ENCODE data around the gene SLC27A6. TPM values are rescaled to one million over a fixed set of nuclear protein-coding genes. Genes with fewer than 3 reads are reported as not detected.

Gene SLC27A6
- total RNA-seq, 8 experiments from 2014 or later, result 0.29 to 26.9 (median 1.6) TPM

DNA sequence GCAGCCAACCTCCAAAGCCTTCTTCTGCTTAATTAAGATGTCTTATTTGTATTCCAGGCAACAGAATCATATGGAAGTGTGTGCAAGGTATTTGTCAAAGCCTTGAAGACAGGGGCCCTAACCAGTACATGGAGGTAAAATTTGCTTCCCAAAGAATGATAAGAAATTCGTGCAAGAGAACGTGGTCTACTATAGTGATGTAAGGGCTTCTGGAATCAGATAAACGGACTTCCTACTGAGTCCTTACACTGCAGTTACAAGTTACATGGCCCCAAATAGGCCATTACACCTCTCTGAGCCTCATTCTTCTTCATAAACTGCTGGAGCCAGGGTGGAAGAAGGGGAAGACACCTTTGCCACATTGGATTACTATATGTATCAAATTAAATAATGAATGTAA is 113.4 kb downstream of the SLC27A6 start:
- in situ Hi-C loops (cut with MboI; ENCODE audit: low pct_unique_long_range_greater_than_20kb in 2 of 9, low sequenced_read_pairs in 9 of 9, unreplicated experiment in 9 of 9), result no loop called here
- 30 to 80% (median 71%) methylated on average over 1 to 3 of the region's 3 CpGs; no CpG with 5 or more reads in 1 of the 10 experiments for WGBS, 10 experiments
- H3K4me1 ChIP-seq (replicated peaks in 1 of 2), result no peaks in the 10 kb centered on the region
- no peak for ATAC-seq (replicated peaks in 6 of 8)
- H3K4me3 ChIP-seq, result no peak overlapping the region
- no peak overlapping the region for H3K27ac ChIP-seq

DNA sequence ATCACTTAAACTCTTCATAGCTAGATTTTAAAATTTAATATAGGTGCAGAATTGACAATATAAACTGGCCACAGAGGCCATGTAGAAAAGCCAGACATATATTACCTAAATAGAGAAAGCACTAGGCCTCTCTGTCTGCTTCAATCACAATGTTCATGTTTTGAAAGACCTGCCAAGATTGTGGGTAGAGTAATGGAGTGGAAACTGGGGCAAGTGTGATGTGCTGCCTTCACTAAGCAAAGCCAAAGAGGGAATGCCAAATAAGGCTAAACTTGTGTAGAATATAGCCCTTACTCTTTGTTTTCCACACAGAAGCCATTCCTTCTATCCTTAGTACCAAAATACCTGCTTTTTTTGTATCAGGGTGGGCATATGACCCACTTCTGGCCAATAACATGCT is 114.2 kb downstream of the SLC27A6 start:
- in situ Hi-C loops (cut with MboI; ENCODE audit: low pct_unique_long_range_greater_than_20kb in 2 of 9, low sequenced_read_pairs in 9 of 9, unreplicated experiment in 9 of 9), result no loop called here
- ATAC-seq (replicated peaks in 6 of 8), result no peak
- no peaks in the 10 kb centered on the region for H3K4me1 ChIP-seq (replicated peaks in 1 of 2)
- H3K4me3 ChIP-seq, result no peak overlapping the region
- H3K27ac ChIP-seq, result no peak overlapping the region

DNA sequence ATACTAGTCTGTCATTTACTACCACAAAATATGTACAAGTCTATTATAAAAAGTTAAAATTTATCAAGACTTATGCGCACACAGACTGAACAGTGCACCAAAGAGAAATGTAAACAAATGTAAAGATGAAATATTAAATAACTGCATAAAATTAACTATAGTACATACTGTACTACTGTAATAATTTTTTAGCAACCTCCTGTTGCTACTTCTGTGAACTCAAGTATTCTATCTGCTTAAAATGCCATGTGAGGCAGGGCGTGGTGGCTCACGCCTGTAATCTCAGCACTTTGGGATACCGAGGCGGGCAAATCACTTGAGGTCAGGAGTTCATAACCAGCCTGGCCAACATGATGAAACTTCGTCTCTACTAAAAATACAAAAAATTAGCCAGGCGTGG is 115.5 kb downstream of the SLC27A6 start:
- Histone ChIP-seq H3K4me1 (replicated peaks in 1 of 2) (no peaks in the 10 kb centered on the region), H3K4me3 (no peak overlapping the region), H3K27ac (no peak overlapping the region)
- in situ Hi-C loops (cut with MboI; ENCODE audit: low pct_unique_long_range_greater_than_20kb in 2 of 9, low sequenced_read_pairs in 9 of 9, unreplicated experiment in 9 of 9), result no loop called here
- peak in 1 of 8 experiments; percentile 92 for ATAC-seq (replicated peaks in 6 of 8)
- WGBS, 10 experiments, result 23 to 100% (median 93%) methylated on average over 1 to 7 of the region's 7 CpGs

DNA sequence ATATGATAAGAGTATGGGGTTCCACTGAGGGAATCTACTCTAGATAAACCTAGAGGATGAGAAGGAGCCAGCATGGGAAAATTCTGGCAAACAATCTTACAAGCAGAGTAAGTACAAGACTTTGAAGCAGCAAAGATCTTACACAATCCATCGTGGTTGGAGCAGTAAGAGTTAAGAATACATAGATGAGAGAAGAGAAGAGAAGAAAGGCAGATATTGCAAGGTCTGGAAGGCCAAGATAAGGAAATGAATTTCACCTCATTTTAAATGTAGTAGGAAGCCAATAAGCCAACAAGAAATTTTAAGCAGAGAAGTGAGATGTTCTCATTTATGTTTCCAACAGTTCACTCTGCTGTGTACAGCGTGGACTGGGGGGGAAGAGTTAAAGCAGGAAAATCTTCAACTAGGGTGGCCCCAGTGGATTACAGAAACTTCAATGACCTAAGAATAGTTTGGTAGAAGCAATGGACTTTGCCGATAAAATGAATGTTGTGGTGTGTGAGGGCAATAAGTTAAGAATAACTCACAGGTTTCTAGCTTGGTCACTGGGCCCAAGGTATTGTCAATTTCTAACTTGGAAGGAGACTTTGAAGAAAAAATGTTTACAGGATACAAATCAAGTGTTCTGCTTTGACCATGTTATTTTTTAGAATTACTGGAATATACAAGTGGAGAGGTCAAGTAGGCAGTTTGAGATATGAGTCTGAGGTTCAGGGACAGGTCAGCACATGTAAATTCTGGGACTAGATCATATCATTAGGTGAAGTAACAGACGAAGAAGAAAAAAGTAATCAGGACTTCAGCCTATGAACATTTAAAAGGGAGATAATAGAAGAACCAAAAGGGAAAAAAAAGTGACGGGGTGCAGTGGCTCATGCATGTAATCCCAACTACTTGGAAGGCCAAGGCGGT is 117.2 kb downstream of the SLC27A6 start:
- in situ Hi-C loops (cut with MboI; ENCODE audit: low pct_unique_long_range_greater_than_20kb in 2 of 9, low sequenced_read_pairs in 9 of 9, unreplicated experiment in 9 of 9), result no loop called here
- WGBS, 10 experiments, result 61 to 100% (median 83%) methylated on average over 1 to 6 of the region's 6 CpGs
- no peak overlapping the region for H3K27ac ChIP-seq
- ATAC-seq (replicated peaks in 6 of 8), result no peak
- H3K4me3 ChIP-seq, result no peak overlapping the region
- no peaks in the 10 kb centered on the region for H3K4me1 ChIP-seq (replicated peaks in 1 of 2)

Other genes starting within 250 kb of the SLC27A6 start
- 10 to 100 TPM; 16.2 to 90.3 (median 22.3) TPM for gene ISOC1, start 129.3 kb downstream of the SLC27A6 start, total RNA-seq